ENCODE results near the gene ADGRA3. TPM values are rescaled to one million over a fixed set of nuclear protein-coding genes. Genes with fewer than 3 reads are reported as not detected.

The ADGRA3 gene
- total and polyA plus RNA-seq, 2 experiments from 2014 or later: 16.2 to 73.9 TPM

- H2AFZ ChIP-seq: no peak overlapping the region
- no peak overlapping the region for H3K27ac ChIP-seq (ENCODE audit: low read depth)
- Mint-ChIP-seq H3K9me3 (no peaks in the 10 kb centered on the region), H3K27ac (no peak overlapping the region), H3K27me3 (ENCODE audit: insufficient read depth, low read depth, poor library complexity) (peaks cover 1% of the 10 kb centered on the region), H3K36me3 (ENCODE audit: low read depth) (peaks cover 34% of the 10 kb centered on the region), H3K4me1 (peaks cover 17% of the 10 kb centered on the region), H3K4me3 (no peak overlapping the region)
- DNase-seq (ENCODE audit: low spot score): no peak
- no peak overlapping the region for H3K4me2 ChIP-seq
- no peak for TF ChIP-seq EZH2 (IDR thresholded peaks at IDR 0.05; ENCODE audit: low read depth, unreplicated experiment)
- TF ChIP-seq ZNF462 (CRISPR knock-in tag; IDR thresholded peaks at IDR 0.05): no peak
- TF ChIP-seq REST (IDR thresholded peaks at IDR 0.05; ENCODE audit: unreplicated experiment): no peak
- no peak for TF ChIP-seq NANOG (IDR thresholded peaks at IDR 0.05; ENCODE audit: borderline replicate concordance)
- no peak for TF ChIP-seq CTCF (conservative IDR thresholded peaks at IDR 0.05; ENCODE audit: low read depth in 2 of 2)
- no peak for TF ChIP-seq CREB1 (CRISPR knock-in tag; IDR thresholded peaks at IDR 0.05; ENCODE audit: low read depth)
- no peak overlapping the region for H3K4me3 ChIP-seq
- no peaks in the 10 kb centered on the region for H3K27me3 ChIP-seq (ENCODE audit: insufficient read depth)
- peaks cover 20% of the 10 kb centered on the region for H4K20me1 ChIP-seq (replicated peaks; ENCODE audit: insufficient read depth)
- peaks cover 85% of the 10 kb centered on the region for H3K79me2 ChIP-seq (replicated peaks; ENCODE audit: insufficient read depth)
- H3K4me1 ChIP-seq (ENCODE audit: insufficient read depth): peaks cover 10% of the 10 kb centered on the region; the same call in 1 of the 2 replicates
- no peaks in the 10 kb centered on the region; the same call in 1 of the 2 replicates for H3K9me2 ChIP-seq (ENCODE audit: insufficient read depth)
- ATAC-seq: no peak
- no peaks in the 10 kb centered on the region for H3F3A ChIP-seq (replicated peaks; ENCODE audit: low read depth)
- H3K36me3 ChIP-seq (ENCODE audit: insufficient read depth): no peaks in the 10 kb centered on the region; the same call in 1 of the 2 replicates
Observed at GRCh38 chr4:22465349-22465748, 50.5 kb downstream of the ADGRA3 start.

Measured in GM23338 (cell line).